ENCODE results near the gene SLC13A1. TPM values are rescaled to one million over a fixed set of nuclear protein-coding genes. Genes with fewer than 3 reads are reported as not detected.

Gene SLC13A1
- total RNA-seq, 2 donors from 2014 or later, result not detected

DNA sequence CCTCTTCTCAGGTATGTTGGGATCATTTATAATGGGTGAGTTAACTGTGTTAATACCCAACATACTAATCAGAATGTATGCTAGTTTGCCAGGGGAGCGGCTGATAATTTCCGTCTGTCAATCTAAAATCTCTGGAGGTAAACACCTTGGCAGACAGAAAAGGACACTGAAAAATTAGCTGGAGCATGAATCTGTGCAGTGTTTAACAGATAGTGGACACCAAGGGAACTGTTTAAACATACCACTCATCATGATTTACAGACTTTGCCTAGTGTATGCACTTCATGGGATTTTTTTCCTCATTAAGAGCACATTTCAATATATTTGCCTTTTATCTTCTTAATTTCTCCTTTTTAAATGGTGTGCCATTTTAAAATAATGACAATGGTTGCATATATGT, 68.2 kb downstream of the SLC13A1 start:
- no peaks in the 10 kb centered on the region for H3K9me3 ChIP-seq
- H3K4me3 ChIP-seq, result no peak overlapping the region
- H3K27ac ChIP-seq, result no peak overlapping the region
- TF ChIP-seq POLR2AphosphoS5 (IDR thresholded peaks at IDR 0.05) (no peak), POLR2A (IDR thresholded peaks at IDR 0.05) (no peak)
- TF ChIP-seq, protein P1, sequence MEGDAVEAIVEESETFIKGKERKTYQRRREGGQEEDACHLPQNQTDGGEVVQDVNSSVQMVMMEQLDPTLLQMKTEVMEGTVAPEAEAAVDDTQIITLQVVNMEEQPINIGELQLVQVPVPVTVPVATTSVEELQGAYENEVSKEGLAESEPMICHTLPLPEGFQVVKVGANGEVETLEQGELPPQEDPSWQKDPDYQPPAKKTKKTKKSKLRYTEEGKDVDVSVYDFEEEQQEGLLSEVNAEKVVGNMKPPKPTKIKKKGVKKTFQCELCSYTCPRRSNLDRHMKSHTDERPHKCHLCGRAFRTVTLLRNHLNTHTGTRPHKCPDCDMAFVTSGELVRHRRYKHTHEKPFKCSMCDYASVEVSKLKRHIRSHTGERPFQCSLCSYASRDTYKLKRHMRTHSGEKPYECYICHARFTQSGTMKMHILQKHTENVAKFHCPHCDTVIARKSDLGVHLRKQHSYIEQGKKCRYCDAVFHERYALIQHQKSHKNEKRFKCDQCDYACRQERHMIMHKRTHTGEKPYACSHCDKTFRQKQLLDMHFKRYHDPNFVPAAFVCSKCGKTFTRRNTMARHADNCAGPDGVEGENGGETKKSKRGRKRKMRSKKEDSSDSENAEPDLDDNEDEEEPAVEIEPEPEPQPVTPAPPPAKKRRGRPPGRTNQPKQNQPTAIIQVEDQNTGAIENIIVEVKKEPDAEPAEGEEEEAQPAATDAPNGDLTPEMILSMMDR (IDR thresholded peaks at IDR 0.05), result no peak
- no peaks in the 10 kb centered on the region for H3K4me1 ChIP-seq (replicated peaks)
- intact Hi-C loops (cut with DNase I), result no loop called here
- H3K36me3 ChIP-seq, result no peaks in the 10 kb centered on the region
- no peak for DNase-seq (ENCODE audit: low spot score)
- 23% methylated on average over 2 of the region's 2 CpGs for WGBS
- no peaks in the 10 kb centered on the region for H3K27me3 ChIP-seq (replicated peaks; ENCODE audit: insufficient read depth)

DNA sequence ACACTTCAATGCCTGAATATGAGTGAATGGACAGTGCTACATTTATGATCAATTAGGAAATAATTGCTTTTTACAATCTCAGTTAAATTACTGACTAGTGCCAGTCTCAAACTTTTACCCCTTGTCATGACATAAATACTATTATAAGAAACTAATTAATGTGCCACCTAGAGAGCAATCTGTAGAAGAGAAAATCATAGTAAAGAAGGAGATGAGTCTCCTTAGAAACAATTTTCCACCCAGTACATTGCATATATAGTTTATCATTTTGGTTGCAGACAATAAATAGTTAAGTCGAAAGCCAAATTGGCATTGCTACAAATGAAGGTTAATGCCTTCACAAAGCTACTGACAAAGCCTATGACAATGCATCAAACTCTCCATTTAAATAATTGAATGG, 68.6 kb downstream of the SLC13A1 start:
- no peaks in the 10 kb centered on the region for H3K9me3 ChIP-seq
- 87% methylated on average over 1 of the region's 1 CpG for WGBS
- TF ChIP-seq POLR2AphosphoS5 (IDR thresholded peaks at IDR 0.05) (no peak), POLR2A (IDR thresholded peaks at IDR 0.05) (no peak)
- TF ChIP-seq, protein P1 (IDR thresholded peaks at IDR 0.05), result no peak

DNA sequence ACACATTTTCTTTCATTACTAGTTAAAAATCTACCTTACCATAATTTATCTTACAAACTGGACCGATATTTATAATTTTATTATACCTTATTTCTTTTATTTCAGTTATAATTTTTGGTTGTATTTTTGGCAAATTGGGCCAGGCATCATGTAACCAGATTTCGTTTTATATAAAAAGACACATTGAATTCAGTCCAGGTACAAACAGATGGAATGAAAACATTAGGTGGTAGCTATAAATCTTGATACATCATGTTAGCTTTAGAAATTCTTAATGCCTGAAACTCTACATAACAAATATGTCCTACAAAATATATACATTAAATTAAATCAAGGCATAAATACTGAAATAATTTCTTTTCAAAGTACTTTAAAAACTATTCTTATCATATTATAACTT, 73.1 kb downstream of the SLC13A1 start:
- Histone ChIP-seq H3K36me3 (no peaks in the 10 kb centered on the region), H3K27me3 (replicated peaks; ENCODE audit: insufficient read depth) (no peaks in the 10 kb centered on the region), H3K27ac (no peak overlapping the region), H3K4me3 (no peak overlapping the region), H3K4me1 (replicated peaks) (no peaks in the 10 kb centered on the region), H3K9me3 (no peaks in the 10 kb centered on the region)
- TF ChIP-seq POLR2A (IDR thresholded peaks at IDR 0.05), result no peak
- TF ChIP-seq, protein P1 (IDR thresholded peaks at IDR 0.05), result no peak
- TF ChIP-seq POLR2AphosphoS5 (IDR thresholded peaks at IDR 0.05), result no peak
- no peak for DNase-seq (ENCODE audit: low spot score)
- intact Hi-C loops (cut with DNase I), result no loop called here
- 31% methylated on average over 2 of the region's 2 CpGs for WGBS

More for the DNA sequence above, 68.6 kb downstream of the SLC13A1 start:
- no peak for DNase-seq (ENCODE audit: low spot score)
- Histone ChIP-seq H3K27me3 (replicated peaks; ENCODE audit: insufficient read depth) (no peaks in the 10 kb centered on the region), H3K27ac (no peak overlapping the region), H3K4me3 (no peak overlapping the region), H3K4me1 (replicated peaks) (no peaks in the 10 kb centered on the region), H3K36me3 (no peaks in the 10 kb centered on the region)
- intact Hi-C loops (cut with DNase I), result no loop called here

DNA sequence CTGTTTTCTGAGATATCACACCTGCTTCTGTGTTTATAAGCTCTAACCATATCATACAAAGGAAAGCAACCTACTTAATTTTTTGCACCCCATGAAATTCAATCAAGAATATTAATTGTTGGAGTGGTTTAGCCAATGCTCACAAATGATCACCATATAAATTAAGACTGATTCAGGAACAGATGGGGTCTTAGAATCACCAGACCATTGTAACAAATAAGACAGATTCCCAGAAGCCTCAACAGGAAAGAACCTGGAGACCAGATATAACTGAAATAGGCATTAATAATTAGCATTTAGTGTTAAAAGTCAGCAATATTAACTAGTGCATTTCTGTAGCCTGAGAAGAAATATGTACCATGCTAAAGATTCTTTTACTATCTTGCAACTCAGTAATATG, 73.6 kb downstream of the SLC13A1 start:
- no peak overlapping the region for H3K4me3 ChIP-seq
- no peaks in the 10 kb centered on the region for H3K4me1 ChIP-seq (replicated peaks)
- no peak for TF ChIP-seq POLR2AphosphoS5 (IDR thresholded peaks at IDR 0.05)
- TF ChIP-seq, protein P1 (IDR thresholded peaks at IDR 0.05), result no peak
- no peak for TF ChIP-seq POLR2A (IDR thresholded peaks at IDR 0.05)
- DNase-seq (ENCODE audit: low spot score), result no peak
- H3K27me3 ChIP-seq (replicated peaks; ENCODE audit: insufficient read depth), result no peaks in the 10 kb centered on the region
- no peak overlapping the region for H3K27ac ChIP-seq
- intact Hi-C loops (cut with DNase I), result no loop called here
- no peaks in the 10 kb centered on the region for H3K36me3 ChIP-seq
- H3K9me3 ChIP-seq, result no peaks in the 10 kb centered on the region

- H3K27me3 ChIP-seq (replicated peaks; ENCODE audit: insufficient read depth), result no peaks in the 10 kb centered on the region
- H3K27ac ChIP-seq, result no peak overlapping the region
- no peaks in the 10 kb centered on the region for H3K36me3 ChIP-seq
- H3K4me3 ChIP-seq, result no peak overlapping the region
- TF ChIP-seq POLR2A (IDR thresholded peaks at IDR 0.05), result no peak
- TF ChIP-seq POLR2AphosphoS5 (IDR thresholded peaks at IDR 0.05), result no peak
- TF ChIP-seq, protein P1 (IDR thresholded peaks at IDR 0.05), result no peak
- H3K4me1 ChIP-seq (replicated peaks), result no peaks in the 10 kb centered on the region
- H3K9me3 ChIP-seq, result no peaks in the 10 kb centered on the region
- WGBS, result 62% methylated on average over 3 of the region's 3 CpGs
- intact Hi-C loops (cut with DNase I), result no loop called here
- no peak for DNase-seq (ENCODE audit: low spot score)
Measured at GRCh38 chr7:123125231-123125630, 74.5 kb downstream of the SLC13A1 start.

Measured in prostate gland (tissue), 2 donors.